Endodermal cell (in vitro differentiated cells): Measurements from ENCODE around the gene LTC4S. TPM values are rescaled to one million over a fixed set of nuclear protein-coding genes. Genes with fewer than 3 reads are reported as not detected.
A peak's percentile ranks its signal among the peaks of the same experiment; 100 is the strongest.

ENCODE experiments used
- DNase-seq: peaks from one replicate; pipeline ENCODE4 v3.0.0-alpha.2; 2017
- H3K27ac ChIP-seq: 2 replicates; pipeline ENCODE4 v1.5.1; 2013; ENCODE audit warnings: mild to moderate bottlenecking, low read depth, low read length, moderate library complexity
- H3K27me3 ChIP-seq: 2 replicates; pipeline ENCODE4 v1.6.1; 2013; ENCODE audit warnings: mild to moderate bottlenecking, low read length, moderate library complexity; ENCODE audit not compliant: insufficient read depth, control insufficient read depth, poor library complexity, severe bottlenecking
- H3K36me3 ChIP-seq: 2 replicates; pipeline ENCODE4 v1.7.0; 2013; ENCODE audit warnings: mild to moderate bottlenecking, low read length, moderate library complexity; ENCODE audit not compliant: control insufficient read depth, insufficient read depth
- H3K4me1 ChIP-seq: one replicate; pipeline ENCODE4 v1.7.0; 2013; ENCODE audit warnings: low read length; ENCODE audit not compliant: control insufficient read depth, insufficient read depth
- H3K4me3 ChIP-seq: 2 replicates; pipeline ENCODE4 v1.5.1; 2013; ENCODE audit warnings: mild to moderate bottlenecking, low read length, moderate library complexity
- H3K9ac ChIP-seq: 2 replicates; pipeline ENCODE4 v1.6.1; 2013; ENCODE audit warnings: mild to moderate bottlenecking, low read length, moderate library complexity; ENCODE audit not compliant: poor library complexity, severe bottlenecking; ENCODE audit errors: extremely low read depth
- H3K9me3 ChIP-seq: 2 replicates; pipeline ENCODE4 v1.6.1; 2013; ENCODE audit warnings: mild to moderate bottlenecking, low read length, moderate library complexity; ENCODE audit not compliant: control insufficient read depth
- H3K27ac Mint-ChIP-seq: 2 replicates; pipeline ENCODE4 v1.8.0; 2020; ENCODE audit warnings: mixed read lengths
- H3K27me3 Mint-ChIP-seq: 2 replicates; pipeline ENCODE4 v1.8.0; 2021; ENCODE audit warnings: mild to moderate bottlenecking, mixed read lengths; ENCODE audit not compliant: insufficient read depth
- H3K36me3 Mint-ChIP-seq: 2 replicates; pipeline ENCODE4 v1.8.0; 2020; ENCODE audit warnings: low read depth, mixed read lengths
- H3K4me1 Mint-ChIP-seq: 2 replicates; pipeline ENCODE4 v1.8.0; 2020; ENCODE audit warnings: mixed read lengths
- H3K4me3 Mint-ChIP-seq: 2 replicates; pipeline ENCODE4 v1.8.0; 2020; ENCODE audit warnings: mild to moderate bottlenecking, moderate library complexity, mixed read lengths
- H3K9me3 Mint-ChIP-seq: 2 replicates; pipeline ENCODE4 v1.8.0; 2020; ENCODE audit warnings: mild to moderate bottlenecking, mixed read lengths
- CTCF ChIP-seq: fragments of 200-600 bp; sonication (generic); conservative IDR thresholded peaks from 2 replicates; pipeline ENCODE4 v1.5.0; 2021; ENCODE audit warnings: antibody characterized with exemption, mild to moderate bottlenecking
- WGBS, 2 experiments: methylation state at CpG; one replicate each; pipeline versions ENCODE4 v1.1.5 to v1.1.7; 2013; ENCODE audit warnings: missing lambda C conversion rate in 2 of 2, mixed read lengths in 1 of 2; ENCODE audit not compliant: insufficient coverage in 1 of 2, insufficient read length in 1 of 2; 5-methylcytosine and 5-hydroxymethylcytosine counted together
- total RNA-seq, 2 donors: library from RNA; stranded (reverse); fragmentation: NEBNext Ultra II Directional in 1 of 2; extraction: Animal tissue kit (Norgen Biotek cat#: 25700) in 1 of 2; gene quantifications; 2 replicates in 1 of 2; 3 replicates in 1 of 2; pipeline ENCODE4 v1.2.1, GENCODE V29; 2021

LTC4S gene
- total RNA-seq, 2 donors from 2014 or later = 5.7 to 6.3 TPM

DNA sequence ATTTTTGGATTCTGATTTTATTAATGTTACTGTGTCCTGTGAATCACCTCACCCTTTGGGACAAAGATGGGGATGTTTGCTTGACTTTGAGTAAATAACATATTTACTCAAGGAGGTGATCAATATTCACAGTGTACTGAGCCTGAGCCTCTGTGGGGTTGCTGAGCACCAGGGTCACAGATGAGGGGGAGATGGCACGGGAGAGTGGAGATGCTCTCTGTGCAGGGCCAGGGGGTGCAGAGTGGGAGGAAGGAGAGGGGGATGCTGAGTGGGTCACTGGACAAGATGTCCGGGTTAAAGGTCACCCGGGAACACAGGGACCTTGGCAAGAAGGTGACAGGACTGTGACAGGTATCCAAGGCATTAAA is 30.9 kb downstream of the LTC4S start:
- Histone ChIP-seq H3K4me1 (peaks cover 16% of the 10 kb centered on the region), H3K27ac (no peak overlapping the region), H3K27me3 (no peaks in the 10 kb centered on the region), H3K4me3 (no peak overlapping the region), H3K9me3 (no peaks in the 10 kb centered on the region), H3K36me3 (peaks cover 52% of the 10 kb centered on the region), H3K9ac (no peak overlapping the region)
- Mint-ChIP-seq H3K36me3 (peaks cover 69% of the 10 kb centered on the region), H3K4me3 (no peak overlapping the region), H3K27ac (no peak overlapping the region), H3K4me1 (peaks cover 22% of the 10 kb centered on the region), H3K9me3 (no peaks in the 10 kb centered on the region), H3K27me3 (no peaks in the 10 kb centered on the region)
- no peak for DNase-seq
- WGBS, 2 experiments = 97 to 100% methylated on average over 1 to 3 of the region's 3 CpGs
- TF ChIP-seq CTCF = no peak

- Mint-ChIP-seq H3K27ac (no peak overlapping the region), H3K27me3 (no peaks in the 10 kb centered on the region), H3K4me3 (no peak overlapping the region), H3K9me3 (no peaks in the 10 kb centered on the region), H3K36me3 (peaks cover 78% of the 10 kb centered on the region), H3K4me1 (peaks cover 17% of the 10 kb centered on the region)
- WGBS, 2 experiments = 93 to 95% methylated on average over 4 to 13 of the region's 13 CpGs
- no peaks in the 10 kb centered on the region for H3K27me3 ChIP-seq
- no peak for TF ChIP-seq CTCF
- no peak overlapping the region for H3K9ac ChIP-seq
- H3K4me3 ChIP-seq = no peak overlapping the region
- DNase-seq = no peak
- H3K9me3 ChIP-seq = no peaks in the 10 kb centered on the region
- no peak overlapping the region for H3K27ac ChIP-seq
- peaks cover 8% of the 10 kb centered on the region for H3K4me1 ChIP-seq
- peaks cover 62% of the 10 kb centered on the region for H3K36me3 ChIP-seq
Observed at GRCh38 chr5:179825655-179826182, 31.9 kb downstream of the LTC4S start.

DNA sequence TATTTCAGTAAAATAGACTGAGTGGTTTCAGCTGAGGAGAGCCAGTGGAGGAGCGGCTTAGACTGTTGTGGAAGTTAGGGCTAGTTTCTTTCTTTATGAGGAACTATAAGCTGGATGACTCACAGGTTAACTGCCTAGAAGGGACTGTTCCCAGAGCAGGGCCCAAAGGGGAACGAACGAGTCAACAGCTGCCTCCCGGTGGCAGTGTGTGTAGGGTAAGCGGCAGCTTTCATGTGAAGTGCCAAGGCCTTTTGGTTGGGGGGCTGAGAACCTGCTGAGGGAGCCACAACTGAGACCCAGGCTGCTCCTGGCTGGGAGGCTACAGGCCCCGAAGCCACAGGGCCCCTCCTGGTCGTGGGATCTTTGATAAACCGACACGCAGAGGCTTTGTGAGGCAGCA is 33.9 kb downstream of the LTC4S start:
- H3K27me3 Mint-ChIP-seq = no peaks in the 10 kb centered on the region
- H3K4me1 Mint-ChIP-seq = peaks cover 9% of the 10 kb centered on the region
- Histone ChIP-seq H3K27me3 (no peaks in the 10 kb centered on the region), H3K36me3 (peaks cover 80% of the 10 kb centered on the region), H3K4me3 (no peak overlapping the region), H3K9ac (no peak overlapping the region), H3K9me3 (no peaks in the 10 kb centered on the region), H3K27ac (no peak overlapping the region), H3K4me1 (peaks cover 2% of the 10 kb centered on the region)
- H3K9me3 Mint-ChIP-seq = no peaks in the 10 kb centered on the region
- peak overlapping the region; percentile 17 for H3K27ac Mint-ChIP-seq
- peak; percentile 59 for DNase-seq
- H3K36me3 Mint-ChIP-seq = peaks cover 94% of the 10 kb centered on the region
- 89 to 93% methylated on average over 9 of the region's 9 CpGs for WGBS, 2 experiments
- H3K4me3 Mint-ChIP-seq = no peak overlapping the region
- no peak for TF ChIP-seq CTCF
